Stimulated activated CD8-positive, alpha-beta memory T cell treated with anti-CD3 and anti-CD28 coated beads, Interleukin-2, amount 100 ng/mL, for 1 hour (primary cell): ENCODE data around the gene DTX4.
"Not testable (repeated sequence)": the region's sequence is repeated elsewhere in the genome, so short reads cannot be mapped to it uniquely, and the experiment has no call there.

Experiments
- DNase-seq, 2 donors: peaks; one replicate each; pipeline ENCODE4 v3.0.0-alpha.2; 2020; ENCODE audit warnings: low read depth in 2 of 2

Gene DTX4

GRCh38 chr11:59171508-59172322 lies at the start of gene DTX4:
TSS of gene DTX4 (plus strand) at chr11:59172132. CDS start at chr11:59172596, 464 bp downstream.
- peak; percentile 72 to 80 for DNase-seq

GRCh38 chr11:59135648-59136461 lies 36.1 kb upstream of the DTX4 start:
- DNase-seq: peak; percentile 77 to 78

GRCh38 chr11:59136551-59136950 lies 35.4 kb upstream of the DTX4 start:
- DNase-seq: not testable (repeated sequence)

- DNase-seq: no peak
Measured at GRCh38 chr11:59137190-59137589, 34.7 kb upstream of the DTX4 start.

GRCh38 chr11:59138643-59139042 lies 33.3 kb upstream of the DTX4 start:
- DNase-seq: no peak

- DNase-seq: no peak
Measured at GRCh38 chr11:59141191-59141590, 30.7 kb upstream of the DTX4 start.

- no peak for DNase-seq
Measured at GRCh38 chr11:59141673-59142460, 30.1 kb upstream of the DTX4 start.

GRCh38 chr11:59142530-59143507 lies 29.1 kb upstream of the DTX4 start, which contains the start of gene FAM111A:
TSS of gene FAM111A (plus strand) at chr11:59142856. CDS start at chr11:59148873, 6,017 bp downstream.
- DNase-seq: peak; percentile 61 to 71

GRCh38 chr11:59144096-59144495 lies 27.8 kb upstream of the DTX4 start:
- no peak for DNase-seq

- DNase-seq: peak in 1 of 2 donors; percentile 21
Measured at GRCh38 chr11:59144579-59145345, 27.2 kb upstream of the DTX4 start.

- DNase-seq: no peak
Measured at GRCh38 chr11:59145534-59145933, 26.4 kb upstream of the DTX4 start.

- no peak for DNase-seq
Measured at GRCh38 chr11:59151761-59152160, 20.2 kb upstream of the DTX4 start.

- no peak for DNase-seq
Measured at GRCh38 chr11:59152312-59152951, 19.5 kb upstream of the DTX4 start.

- DNase-seq: no peak
Measured at GRCh38 chr11:59154610-59155009, 17.3 kb upstream of the DTX4 start.

GRCh38 chr11:59157433-59157832 lies 14.5 kb upstream of the DTX4 start:
- DNase-seq: no peak

GRCh38 chr11:59158206-59159068 lies 13.5 kb upstream of the DTX4 start:
- peak; percentile 18 to 39 for DNase-seq

- no peak for DNase-seq
Measured at GRCh38 chr11:59164028-59164427, 7.9 kb upstream of the DTX4 start.

- no peak for DNase-seq
Measured at GRCh38 chr11:59172345-59173079, 580 bp downstream of the DTX4 start.
